ENCODE results near the gene RPL35.

The RPL35 gene

DNA sequence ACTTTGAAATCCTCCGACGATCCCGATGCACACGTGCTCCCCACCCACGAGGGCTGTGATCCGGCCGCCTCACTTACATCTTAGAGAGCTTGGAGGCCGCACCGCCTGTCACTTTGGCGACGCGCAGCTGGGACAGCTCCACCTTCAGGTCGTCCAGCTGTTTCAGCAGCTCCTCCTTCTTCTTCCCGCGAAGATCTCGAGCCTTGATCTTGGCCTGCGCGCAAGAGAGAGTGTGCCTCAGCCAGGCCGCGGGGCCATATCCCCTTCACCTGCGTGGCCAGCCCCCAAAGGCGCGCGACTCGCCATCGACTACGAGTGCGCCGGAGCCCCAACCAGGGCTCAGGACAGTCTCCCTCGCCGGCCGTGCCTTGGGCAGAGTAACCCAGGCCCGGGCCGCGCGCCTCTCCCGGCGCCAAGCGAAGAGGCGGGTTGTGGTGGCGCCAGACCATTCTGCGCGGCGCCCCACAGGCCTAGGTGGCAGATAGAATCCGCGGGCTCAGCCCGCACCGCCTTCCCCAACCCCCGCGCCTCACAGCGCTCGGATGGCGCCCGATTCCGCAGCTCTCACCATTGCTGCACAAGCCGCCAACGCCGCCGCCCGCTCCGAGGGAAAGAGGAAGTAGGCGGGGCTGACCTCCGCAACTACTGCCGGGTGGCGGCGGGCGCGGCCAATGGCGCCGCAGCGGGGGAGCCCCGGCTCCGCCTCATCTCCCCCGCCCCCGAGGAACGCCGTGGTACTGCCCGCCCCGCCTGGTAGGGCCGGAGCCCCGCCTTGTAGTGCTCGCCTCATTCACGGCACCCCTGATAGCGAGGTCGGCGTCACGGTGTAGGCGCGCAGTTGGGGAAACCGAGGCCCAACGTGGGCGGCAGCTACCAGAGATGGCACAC lies at the start of gene RPL35, which contains the start of gene ARPC5L:
Gene RPL35 (minus strand): TSS at position 616 of the 888 bp plus-strand sequence. CDS start 45 bp downstream, at position 571.
Gene ARPC5L (plus strand): TSS at position 789 of the 888 bp plus-strand sequence. CDS start 7,161 bp downstream, outside the sequence.
- DNase-seq, result peak; percentile 92
- in situ Hi-C loops (cut with HindIII; ENCODE audit: low pct_ligation_motif_present, low pct_unique_long_range_greater_than_20kb, low sequenced_read_pairs), result no loop called here

DNA sequence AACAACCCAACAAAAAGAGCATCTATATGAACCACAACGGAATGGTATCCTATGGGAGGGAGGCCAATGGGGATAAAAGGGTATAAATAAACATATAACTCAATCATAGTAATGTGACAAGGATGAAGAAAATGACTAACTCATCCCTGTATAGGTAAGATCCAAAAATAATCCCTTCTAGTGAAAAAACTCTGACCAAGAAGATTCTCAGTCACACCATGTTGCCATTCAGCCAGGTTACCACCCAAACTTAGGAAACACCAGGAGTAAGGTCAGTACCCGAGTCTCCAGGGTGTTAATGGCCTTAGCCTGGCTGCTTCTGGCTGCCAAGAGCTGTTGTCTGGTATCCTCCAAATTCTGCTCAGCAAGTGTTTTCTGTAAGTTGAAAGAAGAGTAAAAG lies 46.3 kb upstream of the RPL35 start:
- in situ Hi-C loops (cut with HindIII; ENCODE audit: low pct_ligation_motif_present, low pct_unique_long_range_greater_than_20kb, low sequenced_read_pairs), result no loop called here
- no peak for DNase-seq

DNA sequence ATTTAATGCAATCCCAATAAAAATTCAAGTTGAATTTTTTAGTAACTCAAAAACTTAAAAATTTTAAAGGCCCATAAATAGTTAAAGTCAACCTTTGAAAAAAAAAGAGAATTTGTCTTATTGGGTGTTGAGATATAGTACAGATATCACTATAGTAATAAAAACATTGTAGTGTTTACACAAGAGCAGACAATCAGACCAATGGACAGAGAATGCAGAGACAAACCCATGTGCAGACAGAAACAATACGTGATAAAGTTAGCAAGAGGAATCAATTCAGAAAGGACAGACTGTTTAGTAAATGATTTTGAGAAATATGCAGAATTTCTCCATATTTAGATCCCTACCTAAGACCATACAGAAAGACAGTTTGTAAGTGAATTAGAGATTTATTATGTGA lies 45.2 kb upstream of the RPL35 start:
- in situ Hi-C loops (cut with HindIII; ENCODE audit: low pct_ligation_motif_present, low pct_unique_long_range_greater_than_20kb, low sequenced_read_pairs), result no loop called here

DNA sequence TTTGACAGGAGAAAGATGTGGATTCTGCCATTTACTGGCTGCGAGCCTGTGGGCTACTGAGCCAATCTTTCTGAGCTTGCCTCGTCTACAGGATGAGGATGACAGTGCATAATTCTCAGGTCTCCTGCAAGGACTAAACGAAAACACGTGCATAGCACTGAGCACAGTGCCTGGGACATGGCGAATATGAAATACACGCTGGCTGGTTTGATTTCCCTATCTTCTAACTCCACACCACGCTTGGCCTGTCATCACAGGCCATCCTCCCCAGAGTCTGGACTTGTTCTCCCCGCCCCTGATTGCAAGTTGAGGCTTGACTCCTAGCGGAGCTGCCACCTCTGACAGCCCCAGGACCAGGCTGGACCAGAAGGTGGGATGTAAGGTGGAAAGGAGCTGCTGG lies 38.1 kb upstream of the RPL35 start:
- no peak for DNase-seq
- in situ Hi-C loops (cut with HindIII; ENCODE audit: low pct_ligation_motif_present, low pct_unique_long_range_greater_than_20kb, low sequenced_read_pairs), result no loop called here

More for the DNA sequence above, 45.2 kb upstream of the RPL35 start:
- no peak for DNase-seq

DNA sequence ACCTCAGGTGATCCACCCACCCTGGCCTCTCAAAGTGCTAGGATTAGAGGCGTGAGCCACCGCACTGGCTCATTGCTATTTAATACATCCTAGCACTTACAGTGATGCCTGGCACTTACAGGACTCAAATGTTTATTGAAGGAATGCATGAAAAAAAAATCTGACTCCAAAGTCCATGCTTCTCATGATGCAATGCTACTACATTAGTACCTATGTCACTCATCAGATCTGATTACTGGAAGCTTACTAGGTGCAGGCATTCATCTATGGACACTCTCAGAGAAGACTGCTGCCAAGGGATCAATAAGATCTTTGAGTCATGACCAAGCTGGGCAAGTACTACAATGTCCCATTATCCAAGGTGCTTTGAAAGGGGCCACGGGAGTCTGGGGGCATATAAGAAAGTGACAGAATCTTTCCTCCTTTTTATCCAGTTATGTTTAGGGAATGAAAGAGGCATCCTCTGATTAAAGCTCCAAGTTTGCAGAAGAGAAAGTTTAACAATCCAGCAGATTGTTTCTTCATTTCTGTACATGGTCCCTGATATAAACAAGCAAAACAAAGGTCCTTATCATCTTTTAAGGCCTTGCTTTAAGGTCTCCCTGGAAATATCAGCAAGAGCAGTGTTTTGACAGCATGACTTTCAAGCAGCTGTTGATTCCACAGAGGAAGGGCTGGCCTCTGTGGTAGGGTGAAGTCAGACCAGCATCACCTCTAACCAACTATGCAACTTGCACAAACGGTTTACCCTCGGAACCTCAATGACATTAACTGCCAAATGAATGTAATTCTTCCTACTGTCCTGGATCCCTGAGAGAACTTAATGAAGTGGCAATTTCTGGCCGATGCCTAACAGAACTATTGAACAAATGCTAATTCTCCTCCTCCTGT lies 36.1 kb upstream of the RPL35 start:
- in situ Hi-C loops (cut with HindIII; ENCODE audit: low pct_ligation_motif_present, low pct_unique_long_range_greater_than_20kb, low sequenced_read_pairs), result no loop called here

DNA sequence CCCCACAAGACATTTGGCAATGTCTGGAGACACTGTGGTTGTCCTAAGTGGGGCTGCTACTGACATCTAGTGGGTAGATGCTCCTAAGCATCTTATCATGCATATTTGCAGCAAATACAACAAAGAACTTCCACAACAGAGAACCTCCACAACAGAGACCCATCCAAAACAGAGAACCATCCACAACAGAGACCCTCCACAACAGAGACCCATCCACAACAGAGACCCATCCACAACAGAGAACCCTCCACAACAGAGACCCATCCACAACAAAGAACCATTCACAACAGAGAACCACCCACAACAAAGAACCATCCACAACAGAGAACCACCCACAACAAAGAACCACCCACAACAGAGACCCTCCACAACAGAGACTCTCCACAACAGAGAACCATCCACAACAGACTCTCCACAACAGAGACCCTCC lies 33.0 kb upstream of the RPL35 start:
- DNase-seq, result peak; percentile 38
- in situ Hi-C loops (cut with HindIII; ENCODE audit: low pct_ligation_motif_present, low pct_unique_long_range_greater_than_20kb, low sequenced_read_pairs), result no loop called here

More for the DNA sequence above, 36.1 kb upstream of the RPL35 start:
- DNase-seq, result no peak

DNA sequence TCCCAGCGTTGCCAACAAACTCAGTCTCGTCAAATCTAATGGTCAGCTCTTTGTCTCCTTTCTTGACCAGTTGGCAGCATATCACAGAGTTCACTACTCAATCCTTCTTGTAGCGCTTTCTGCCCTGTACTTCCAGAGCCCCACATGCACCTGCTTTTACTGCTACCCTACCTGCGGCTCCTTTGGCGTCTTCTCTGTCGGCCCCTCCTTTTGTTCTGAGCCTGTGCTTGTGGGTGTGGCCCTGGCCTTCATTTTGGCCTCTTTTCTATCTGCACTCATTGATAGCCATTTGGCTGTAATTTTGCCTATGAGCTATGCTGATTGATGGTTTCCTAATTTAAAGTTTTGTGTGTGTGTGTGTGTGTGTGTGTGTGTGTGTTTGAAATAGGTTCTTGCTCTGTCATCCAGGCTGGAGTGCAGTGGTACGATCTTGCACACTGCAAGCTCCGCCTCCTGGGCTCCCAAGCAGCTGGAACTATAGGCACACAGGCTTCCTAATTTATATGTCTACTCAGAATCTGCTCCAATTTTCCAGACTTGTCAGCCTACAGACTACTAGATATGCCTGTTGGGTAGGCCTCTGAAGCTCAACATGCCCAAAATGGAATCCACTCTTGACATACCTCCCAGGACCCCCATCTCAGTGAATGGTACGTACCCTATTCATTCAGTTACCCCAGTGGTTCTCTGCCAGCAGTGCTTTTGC lies 32.4 kb upstream of the RPL35 start:
- in situ Hi-C loops (cut with HindIII; ENCODE audit: low pct_ligation_motif_present, low pct_unique_long_range_greater_than_20kb, low sequenced_read_pairs), result no loop called here

DNA sequence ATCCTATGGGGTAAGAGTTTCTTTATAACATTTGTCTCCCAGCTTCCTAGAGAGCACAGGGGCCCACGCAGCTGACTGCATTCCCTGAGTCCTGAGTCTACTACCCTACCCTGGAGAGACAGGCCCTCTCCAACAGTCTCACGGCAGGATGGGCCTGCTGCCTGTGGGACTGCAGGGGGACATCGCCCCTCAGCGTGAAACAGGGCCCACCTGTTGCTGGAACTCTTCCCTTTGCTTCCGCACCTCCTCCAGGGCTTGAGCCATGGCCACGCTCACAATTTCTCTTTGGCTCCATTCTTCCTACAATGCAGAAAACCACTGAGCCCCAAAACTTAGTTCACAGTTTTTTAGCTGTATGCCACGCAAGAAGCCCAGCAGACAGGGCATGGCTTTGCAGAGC lies 28.4 kb upstream of the RPL35 start:
- DNase-seq, result no peak
- in situ Hi-C loops (cut with HindIII; ENCODE audit: low pct_ligation_motif_present, low pct_unique_long_range_greater_than_20kb, low sequenced_read_pairs), result no loop called here

More for the DNA sequence above, 32.4 kb upstream of the RPL35 start:
- DNase-seq, result no peak

DNA sequence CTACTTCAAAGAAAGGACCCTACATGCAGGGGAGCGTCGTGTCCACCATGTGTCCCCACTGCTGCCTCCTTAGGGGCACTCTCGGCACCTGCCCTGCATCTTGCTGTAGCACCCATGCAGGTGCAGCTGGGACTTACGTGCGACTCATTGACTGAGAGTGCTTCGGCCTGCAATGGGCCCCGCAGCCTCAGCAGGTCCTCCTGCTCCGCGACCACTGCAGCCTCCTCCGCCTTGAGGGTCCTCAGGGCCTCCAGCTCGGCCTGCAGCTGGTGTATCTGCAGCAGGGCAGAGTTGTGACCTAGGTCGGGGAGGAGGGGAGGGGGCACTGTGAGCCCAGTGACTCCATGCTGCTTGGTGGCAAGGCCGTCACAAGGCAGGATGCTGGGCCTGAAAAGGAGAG lies 27.2 kb upstream of the RPL35 start:
- DNase-seq, result no peak
- in situ Hi-C loops (cut with HindIII; ENCODE audit: low pct_ligation_motif_present, low pct_unique_long_range_greater_than_20kb, low sequenced_read_pairs), result no loop called here

DNA sequence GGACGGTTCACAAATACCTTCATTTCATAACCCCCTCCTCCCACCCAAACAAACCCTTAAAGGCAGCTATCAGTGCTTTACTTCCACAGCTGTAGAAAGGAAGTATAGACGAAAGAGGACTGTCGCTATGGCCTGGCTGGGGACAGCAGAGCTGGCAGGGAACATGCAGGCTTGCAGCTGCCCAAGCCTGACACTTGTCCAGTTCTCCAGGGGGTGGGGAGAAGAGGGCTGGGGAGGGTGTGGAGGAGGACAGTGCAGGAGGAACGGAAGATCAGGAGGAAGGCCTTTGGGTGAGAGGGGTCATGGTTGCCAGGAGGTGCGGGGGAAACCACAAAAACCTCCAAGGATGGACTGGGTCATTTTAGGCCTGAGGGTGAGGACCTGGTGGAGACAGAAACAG lies 26.1 kb upstream of the RPL35 start:
- no peak for DNase-seq
- in situ Hi-C loops (cut with HindIII; ENCODE audit: low pct_ligation_motif_present, low pct_unique_long_range_greater_than_20kb, low sequenced_read_pairs), result no loop called here

DNA sequence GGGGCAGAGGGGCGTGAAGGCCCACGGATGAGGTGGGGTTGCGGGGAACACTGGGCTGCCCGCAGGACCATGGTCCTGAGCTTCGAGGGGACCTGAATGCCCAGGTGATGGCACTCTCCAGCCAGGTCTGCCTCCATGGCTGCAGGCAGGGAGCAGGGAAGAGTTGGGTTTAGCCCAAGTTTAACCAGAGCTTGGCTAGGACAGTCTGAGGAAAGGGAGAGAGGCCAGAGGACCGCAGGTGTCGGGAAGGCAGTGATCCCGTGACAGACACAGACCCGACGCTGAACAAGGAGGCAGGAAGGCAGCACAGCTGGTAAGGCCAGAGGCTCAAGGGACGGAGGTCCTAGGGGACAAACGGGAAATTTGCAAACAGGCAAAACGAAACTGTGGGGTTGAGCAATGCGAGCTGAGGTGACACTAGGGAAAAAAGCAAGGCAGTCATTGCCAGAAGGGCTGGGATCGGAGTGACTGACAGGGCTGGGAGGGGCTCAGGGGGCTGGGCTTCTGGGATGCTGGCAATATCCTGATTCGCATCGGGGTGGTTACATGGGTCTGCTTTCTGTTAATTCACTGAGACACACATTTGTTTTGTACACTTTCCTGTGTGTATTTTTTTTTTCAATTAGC lies 25.2 kb upstream of the RPL35 start:
- DNase-seq, result no peak
- in situ Hi-C loops (cut with HindIII; ENCODE audit: low pct_ligation_motif_present, low pct_unique_long_range_greater_than_20kb, low sequenced_read_pairs), result no loop called here

DNA sequence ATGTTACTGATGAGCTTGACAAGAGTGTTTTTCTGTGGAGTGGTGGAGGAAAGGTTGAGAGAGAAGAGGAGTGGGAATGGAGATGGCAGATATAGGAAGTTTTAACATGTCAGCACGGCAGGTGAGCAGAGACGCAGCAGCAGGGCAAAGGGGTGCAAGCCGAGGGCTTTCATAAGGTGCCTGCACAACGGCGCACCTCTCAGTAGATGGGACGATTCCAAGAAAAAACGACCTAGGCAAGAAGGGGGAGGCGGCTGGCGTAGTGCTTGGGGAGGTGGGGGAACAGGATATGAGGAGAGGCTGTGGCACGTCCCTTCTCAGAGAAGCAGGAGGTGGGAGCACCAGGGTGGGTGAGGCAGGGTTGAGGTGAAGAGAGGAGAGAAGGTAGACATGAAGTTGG lies 24.7 kb upstream of the RPL35 start:
- in situ Hi-C loops (cut with HindIII; ENCODE audit: low pct_ligation_motif_present, low pct_unique_long_range_greater_than_20kb, low sequenced_read_pairs), result no loop called here
- DNase-seq, result no peak

DNA sequence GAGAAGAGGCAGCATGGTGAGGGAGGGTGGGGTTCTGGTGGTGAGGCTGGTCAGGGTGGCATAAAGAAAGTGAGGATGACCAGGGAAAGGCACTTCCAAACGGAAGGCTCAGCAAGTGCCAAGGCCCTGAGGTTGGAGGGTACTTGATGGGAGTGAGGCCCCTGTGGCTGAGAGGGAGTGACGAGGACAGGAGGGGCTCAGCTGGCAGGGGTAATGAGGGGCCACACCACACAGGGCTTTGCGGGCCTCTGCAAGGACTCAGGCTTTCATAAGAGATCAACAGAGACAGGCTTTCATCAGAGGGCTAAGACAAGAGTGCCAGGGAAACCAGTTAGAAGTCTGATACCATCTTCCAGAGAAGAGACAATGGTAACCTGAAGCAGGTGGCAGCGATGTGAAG lies 23.8 kb upstream of the RPL35 start:
- in situ Hi-C loops (cut with HindIII; ENCODE audit: low pct_ligation_motif_present, low pct_unique_long_range_greater_than_20kb, low sequenced_read_pairs), result no loop called here

DNA sequence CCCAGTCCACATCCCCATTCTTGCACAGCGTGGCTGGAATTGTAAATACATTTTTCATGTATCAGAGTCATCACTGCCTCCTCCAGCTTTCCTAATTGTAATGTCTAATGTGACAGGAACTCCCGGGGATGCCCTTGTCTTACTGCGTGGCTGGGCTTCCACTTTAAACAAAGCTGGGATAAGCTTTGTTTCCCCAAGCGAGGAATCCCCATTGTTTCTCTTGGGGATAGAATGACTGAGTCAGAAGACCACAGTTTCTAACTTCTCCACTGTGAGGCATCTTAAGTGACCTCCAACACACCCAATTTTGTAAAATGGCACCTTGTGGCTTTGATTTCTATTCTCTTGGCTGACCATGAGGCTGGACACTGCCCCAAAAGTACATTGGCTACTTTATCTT lies 22.6 kb upstream of the RPL35 start:
- DNase-seq, result no peak
- in situ Hi-C loops (cut with HindIII; ENCODE audit: low pct_ligation_motif_present, low pct_unique_long_range_greater_than_20kb, low sequenced_read_pairs), result no loop called here

More for the DNA sequence above, 23.8 kb upstream of the RPL35 start:
- DNase-seq, result no peak

DNA sequence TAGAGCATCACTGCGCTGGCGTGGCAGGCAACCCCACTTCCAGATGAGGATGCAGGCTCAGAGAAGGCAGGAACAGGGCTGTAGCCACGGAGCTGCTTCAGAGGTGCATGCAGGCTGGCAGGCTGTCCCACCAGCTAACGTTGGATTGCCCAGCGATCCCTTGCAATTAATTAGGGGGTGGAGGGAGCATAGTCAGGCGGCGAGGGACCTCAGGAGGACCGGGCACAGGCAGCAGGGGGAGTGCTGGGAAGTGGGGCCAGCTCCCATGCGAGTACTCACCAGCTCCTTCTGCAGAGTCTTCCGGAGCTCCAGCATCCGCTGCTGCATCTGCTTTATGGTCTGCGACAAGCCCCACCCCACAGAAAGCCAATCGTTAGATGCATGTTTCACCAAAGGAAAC lies 20.5 kb upstream of the RPL35 start:
- in situ Hi-C loops (cut with HindIII; ENCODE audit: low pct_ligation_motif_present, low pct_unique_long_range_greater_than_20kb, low sequenced_read_pairs), result no loop called here
- DNase-seq, result no peak

DNA sequence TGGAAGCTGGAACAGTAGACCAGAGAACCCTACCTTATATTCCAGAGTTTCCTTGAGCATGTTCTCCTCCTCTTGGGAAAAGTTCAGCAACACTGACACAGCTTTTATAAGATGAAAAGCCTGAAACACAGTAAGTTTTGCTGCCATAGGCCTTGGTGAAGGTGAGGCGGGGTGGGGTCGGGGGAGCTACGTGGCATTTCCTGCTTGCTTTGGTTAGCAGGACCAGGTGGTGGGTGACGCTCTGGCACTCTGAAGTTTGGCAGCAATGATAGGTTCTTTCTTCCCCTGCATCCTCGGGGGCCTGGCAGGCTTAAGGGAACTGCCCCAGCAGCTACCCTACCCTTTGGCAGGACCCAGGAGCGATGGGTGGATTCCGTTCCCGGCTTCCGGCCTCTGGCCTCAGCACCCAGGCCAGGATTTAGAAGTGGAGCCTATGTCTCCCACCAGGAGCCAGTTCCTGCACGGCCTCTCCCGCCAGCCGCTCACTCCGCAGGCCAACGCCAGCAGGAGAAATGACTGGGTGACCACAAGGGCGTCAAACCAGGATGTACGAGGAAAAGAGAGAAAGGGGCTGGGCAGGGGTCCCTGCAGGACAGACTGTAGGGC lies 19.5 kb upstream of the RPL35 start:
- in situ Hi-C loops (cut with HindIII; ENCODE audit: low pct_ligation_motif_present, low pct_unique_long_range_greater_than_20kb, low sequenced_read_pairs), result no loop called here
- DNase-seq, result no peak

DNA sequence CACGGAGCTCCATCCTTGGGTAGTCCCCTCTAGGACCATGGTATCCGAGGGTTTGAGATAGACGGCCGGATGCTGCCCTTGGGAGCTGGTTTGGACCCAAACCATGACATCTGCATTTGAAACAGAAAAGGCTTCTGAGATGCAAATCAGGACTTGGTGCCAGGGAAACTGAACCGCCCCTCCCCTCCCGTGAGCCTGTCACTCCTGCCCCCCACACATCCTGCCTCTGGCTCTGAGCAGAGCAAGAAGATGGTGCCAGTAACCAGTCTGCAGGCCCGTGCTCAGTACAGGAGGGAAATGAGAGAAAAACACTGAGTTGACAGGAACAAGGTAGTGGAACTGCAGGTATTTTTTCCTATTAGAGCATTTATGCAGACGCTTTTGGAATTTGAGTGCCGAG lies 18.7 kb upstream of the RPL35 start:
- in situ Hi-C loops (cut with HindIII; ENCODE audit: low pct_ligation_motif_present, low pct_unique_long_range_greater_than_20kb, low sequenced_read_pairs), result no loop called here
- no peak for DNase-seq

DNA sequence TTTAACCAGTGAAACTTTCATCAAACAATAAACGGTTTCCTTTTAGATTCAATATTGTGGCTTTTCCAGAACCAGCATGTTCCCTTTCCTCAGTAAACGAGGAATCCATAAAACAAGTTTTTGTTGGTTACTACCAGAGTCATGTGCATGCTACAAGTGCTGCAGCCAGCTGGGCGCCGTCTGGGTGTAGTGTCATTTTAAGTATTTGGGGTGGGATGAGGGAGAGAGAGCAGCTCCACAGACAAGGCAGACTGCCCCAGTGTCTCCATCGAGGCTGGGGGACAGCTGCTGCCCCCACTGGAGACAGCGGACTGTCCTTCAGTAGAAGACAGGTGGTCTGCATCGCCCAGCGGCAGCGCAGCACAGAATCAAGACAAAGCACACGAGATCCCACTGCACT lies 17.5 kb upstream of the RPL35 start:
- in situ Hi-C loops (cut with HindIII; ENCODE audit: low pct_ligation_motif_present, low pct_unique_long_range_greater_than_20kb, low sequenced_read_pairs), result no loop called here

More for the DNA sequence above, 17.5 kb upstream of the RPL35 start:
- DNase-seq, result no peak
